ENCODE results near the gene VWC2. TPM values are rescaled to one million over a fixed set of nuclear protein-coding genes. Genes with fewer than 3 reads are reported as not detected.

VWC2 gene
- total RNA-seq, 2 experiments from 2014 or later: not detected

GRCh38 chr7:49774459-49775064 is 1.1 kb downstream of the VWC2 start:
- Mint-ChIP-seq H3K27me3 (peaks cover 51% of the 10 kb centered on the region), H3K36me3 (ENCODE audit: low read depth) (peaks cover 5% of the 10 kb centered on the region), H3K9me3 (no peaks in the 10 kb centered on the region), H3K4me1 (peaks cover 1% of the 10 kb centered on the region), H3K27ac (no peak overlapping the region), H3K4me3 (no peak overlapping the region)
- no peak for DNase-seq
- CTCF ChIA-PET: no interaction called here
- POLR2A ChIA-PET: no interaction called here

DNA sequence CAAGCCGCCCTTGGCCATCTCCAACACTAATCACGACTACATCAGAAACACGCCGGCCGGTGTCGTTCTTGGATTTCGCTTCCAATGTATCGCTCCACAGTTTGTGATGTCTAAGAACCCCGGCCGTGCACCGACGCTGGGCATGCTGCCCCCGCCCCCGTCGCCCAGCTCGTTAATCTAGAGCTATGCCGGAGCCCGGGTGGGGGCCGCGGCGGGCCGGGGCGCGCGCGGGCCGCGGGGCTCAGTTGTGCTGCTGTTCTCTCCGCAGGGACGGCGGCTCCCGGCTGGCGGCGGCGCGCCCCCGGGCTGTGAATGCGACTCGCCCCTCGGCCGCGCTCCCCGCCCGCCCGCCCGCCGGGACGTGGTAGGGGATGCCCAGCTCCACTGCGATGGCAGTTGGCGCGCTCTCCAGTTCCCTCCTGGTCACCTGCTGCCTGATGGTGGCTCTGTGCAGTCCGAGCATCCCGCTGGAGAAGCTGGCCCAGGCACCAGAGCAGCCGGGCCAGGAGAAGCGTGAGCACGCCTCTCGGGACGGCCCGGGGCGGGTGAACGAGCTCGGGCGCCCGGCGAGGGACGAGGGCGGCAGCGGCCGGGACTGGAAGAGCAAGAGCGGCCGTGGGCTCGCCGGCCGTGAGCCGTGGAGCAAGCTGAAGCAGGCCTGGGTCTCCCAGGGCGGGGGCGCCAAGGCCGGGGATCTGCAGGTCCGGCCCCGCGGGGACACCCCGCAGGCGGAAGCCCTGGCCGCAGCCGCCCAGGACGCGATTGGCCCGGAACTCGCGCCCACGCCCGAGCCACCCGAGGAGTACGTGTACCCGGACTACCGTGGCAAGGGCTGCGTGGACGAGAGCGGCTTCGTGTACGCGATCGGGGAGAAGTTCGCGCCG is 1.9 kb downstream of the VWC2 start:
- H3K27ac Mint-ChIP-seq: no peak overlapping the region
- H3K36me3 Mint-ChIP-seq (ENCODE audit: low read depth): peaks cover 5% of the 10 kb centered on the region
- peaks cover 56% of the 10 kb centered on the region for H3K27me3 Mint-ChIP-seq
- H3K4me3 Mint-ChIP-seq: no peak overlapping the region
- no peaks in the 10 kb centered on the region for H3K9me3 Mint-ChIP-seq
- H3K4me1 Mint-ChIP-seq: peaks cover 1% of the 10 kb centered on the region
- no peak for DNase-seq
- ChIA-PET CTCF (no interaction called here), POLR2A (no interaction called here)

DNA sequence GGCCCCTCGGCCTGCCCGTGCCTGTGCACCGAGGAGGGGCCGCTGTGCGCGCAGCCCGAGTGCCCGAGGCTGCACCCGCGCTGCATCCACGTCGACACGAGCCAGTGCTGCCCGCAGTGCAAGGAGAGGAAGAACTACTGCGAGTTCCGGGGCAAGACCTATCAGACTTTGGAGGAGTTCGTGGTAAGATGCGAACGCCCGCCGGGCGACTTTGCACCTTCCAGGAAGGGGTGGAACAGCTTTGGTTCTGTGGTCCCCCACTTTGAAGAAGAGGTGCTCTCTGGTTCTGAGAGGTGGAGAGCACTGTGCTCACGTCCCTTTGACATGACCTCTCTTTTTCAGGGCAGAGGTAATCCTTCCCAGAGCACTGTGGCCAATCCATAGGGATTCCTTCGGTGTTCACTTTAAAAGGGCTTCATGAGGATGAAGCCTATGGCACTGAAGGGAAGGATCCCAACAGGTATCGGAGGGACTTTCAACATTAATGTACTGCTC is 2.6 kb downstream of the VWC2 start:
- Mint-ChIP-seq H3K27ac (no peak overlapping the region), H3K9me3 (no peaks in the 10 kb centered on the region), H3K27me3 (peaks cover 56% of the 10 kb centered on the region), H3K4me1 (peaks cover 1% of the 10 kb centered on the region), H3K36me3 (ENCODE audit: low read depth) (peaks cover 5% of the 10 kb centered on the region), H3K4me3 (no peak overlapping the region)
- CTCF ChIA-PET: no interaction called here
- no peak for DNase-seq
- POLR2A ChIA-PET: no interaction called here

GRCh38 chr7:49776994-49777393 is 3.6 kb downstream of the VWC2 start:
- DNase-seq: no peak
- ChIA-PET CTCF (no interaction called here), POLR2A (no interaction called here)
- no peak overlapping the region for H3K27ac Mint-ChIP-seq
- peaks cover 1% of the 10 kb centered on the region for H3K4me1 Mint-ChIP-seq
- H3K27me3 Mint-ChIP-seq: peaks cover 48% of the 10 kb centered on the region
- no peak overlapping the region for H3K4me3 Mint-ChIP-seq
- H3K36me3 Mint-ChIP-seq (ENCODE audit: low read depth): peaks cover 5% of the 10 kb centered on the region
- no peaks in the 10 kb centered on the region for H3K9me3 Mint-ChIP-seq

GRCh38 chr7:49778731-49779270 is 5.4 kb downstream of the VWC2 start:
- ChIA-PET POLR2A (no interaction called here), CTCF (no interaction called here)
- Mint-ChIP-seq H3K36me3 (ENCODE audit: low read depth) (no peaks in the 10 kb centered on the region), H3K4me1 (no peaks in the 10 kb centered on the region), H3K4me3 (no peak overlapping the region), H3K27me3 (peaks cover 35% of the 10 kb centered on the region), H3K9me3 (no peaks in the 10 kb centered on the region), H3K27ac (no peak overlapping the region)
- DNase-seq: no peak

DNA sequence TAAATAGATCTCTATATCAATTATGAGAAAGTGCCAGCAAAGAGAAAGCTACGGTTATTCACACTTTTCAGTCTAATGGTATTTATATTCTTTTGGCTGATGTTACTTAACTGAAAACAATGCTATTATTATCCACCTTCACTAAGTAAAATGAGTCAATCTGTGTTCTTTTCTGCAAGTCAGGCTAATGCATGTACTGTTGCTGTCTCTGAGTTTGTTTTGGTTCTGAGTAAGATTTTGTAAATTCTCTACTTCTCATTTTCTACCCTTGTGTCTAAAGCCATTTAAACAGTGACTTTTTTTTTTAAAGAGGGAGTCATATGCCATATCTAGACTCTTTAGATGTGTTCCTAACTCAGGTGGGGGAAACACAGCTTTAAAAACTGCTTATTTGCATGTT is 7.5 kb downstream of the VWC2 start:
- ChIA-PET CTCF (no interaction called here), POLR2A (no interaction called here)
- no peak overlapping the region for H3K4me3 Mint-ChIP-seq
- no peaks in the 10 kb centered on the region for H3K4me1 Mint-ChIP-seq
- no peaks in the 10 kb centered on the region for H3K36me3 Mint-ChIP-seq (ENCODE audit: low read depth)
- peaks cover 27% of the 10 kb centered on the region for H3K27me3 Mint-ChIP-seq
- H3K9me3 Mint-ChIP-seq: no peaks in the 10 kb centered on the region
- DNase-seq: no peak
- no peak overlapping the region for H3K27ac Mint-ChIP-seq

DNA sequence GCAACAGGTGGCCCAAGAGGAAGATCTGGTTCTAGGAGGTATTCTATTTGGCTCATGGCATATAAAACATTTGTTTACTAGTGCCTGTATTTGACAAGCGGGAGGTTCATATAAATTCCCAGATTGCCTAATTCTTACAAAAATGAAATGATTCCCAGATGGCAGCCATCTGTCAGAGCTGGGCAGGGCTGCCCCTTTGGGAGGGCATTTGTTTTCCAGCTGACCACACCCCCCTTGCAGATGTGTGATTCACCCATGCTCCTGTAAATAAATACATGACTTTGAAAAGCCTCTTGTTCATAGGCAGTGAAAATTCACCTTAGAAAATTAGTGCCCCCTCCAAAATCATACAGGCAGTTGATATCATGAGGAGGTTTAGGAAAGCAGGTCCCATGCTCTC is 8.6 kb downstream of the VWC2 start:
- H3K27ac Mint-ChIP-seq: no peak overlapping the region
- ChIA-PET POLR2A (no interaction called here), CTCF (no interaction called here)
- no peaks in the 10 kb centered on the region for H3K36me3 Mint-ChIP-seq (ENCODE audit: low read depth)
- H3K4me1 Mint-ChIP-seq: no peaks in the 10 kb centered on the region
- no peak for DNase-seq
- H3K4me3 Mint-ChIP-seq: no peak overlapping the region
- H3K27me3 Mint-ChIP-seq: peaks cover 16% of the 10 kb centered on the region
- no peaks in the 10 kb centered on the region for H3K9me3 Mint-ChIP-seq

GRCh38 chr7:49783446-49783845 is 10.0 kb downstream of the VWC2 start:
- H3K9me3 Mint-ChIP-seq: peaks cover 4% of the 10 kb centered on the region
- H3K27ac Mint-ChIP-seq: no peak overlapping the region
- ChIA-PET CTCF (no interaction called here), POLR2A (no interaction called here)
- no peaks in the 10 kb centered on the region for H3K4me1 Mint-ChIP-seq
- no peak overlapping the region for H3K4me3 Mint-ChIP-seq
- peaks cover 9% of the 10 kb centered on the region for H3K27me3 Mint-ChIP-seq
- no peaks in the 10 kb centered on the region for H3K36me3 Mint-ChIP-seq (ENCODE audit: low read depth)
- no peak for DNase-seq

DNA sequence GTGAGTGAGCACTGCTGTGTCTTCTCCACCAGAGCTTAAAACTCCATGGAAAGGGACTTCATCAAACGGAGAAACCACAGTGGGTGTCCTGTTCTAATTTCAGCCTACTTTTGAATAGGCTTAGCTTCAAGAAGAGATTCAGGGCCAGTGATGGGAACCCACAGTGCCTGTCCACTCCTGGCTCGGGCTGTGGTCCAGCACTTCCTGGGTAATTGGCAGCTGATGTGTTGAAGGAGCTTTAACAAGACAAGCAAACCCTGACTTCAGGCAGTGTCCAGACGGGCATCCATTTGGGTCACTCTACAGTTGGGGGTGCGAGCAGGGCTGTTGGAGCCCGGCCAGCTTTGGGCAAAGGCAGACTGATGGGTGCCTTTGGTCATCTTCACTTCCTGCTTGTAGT is 14.5 kb downstream of the VWC2 start:
- Mint-ChIP-seq H3K4me1 (no peaks in the 10 kb centered on the region), H3K4me3 (no peak overlapping the region), H3K27me3 (no peaks in the 10 kb centered on the region), H3K36me3 (ENCODE audit: low read depth) (no peaks in the 10 kb centered on the region), H3K9me3 (peaks cover 10% of the 10 kb centered on the region), H3K27ac (no peak overlapping the region)
- POLR2A ChIA-PET: no interaction called here
- CTCF ChIA-PET: no interaction called here
- DNase-seq: no peak

DNA sequence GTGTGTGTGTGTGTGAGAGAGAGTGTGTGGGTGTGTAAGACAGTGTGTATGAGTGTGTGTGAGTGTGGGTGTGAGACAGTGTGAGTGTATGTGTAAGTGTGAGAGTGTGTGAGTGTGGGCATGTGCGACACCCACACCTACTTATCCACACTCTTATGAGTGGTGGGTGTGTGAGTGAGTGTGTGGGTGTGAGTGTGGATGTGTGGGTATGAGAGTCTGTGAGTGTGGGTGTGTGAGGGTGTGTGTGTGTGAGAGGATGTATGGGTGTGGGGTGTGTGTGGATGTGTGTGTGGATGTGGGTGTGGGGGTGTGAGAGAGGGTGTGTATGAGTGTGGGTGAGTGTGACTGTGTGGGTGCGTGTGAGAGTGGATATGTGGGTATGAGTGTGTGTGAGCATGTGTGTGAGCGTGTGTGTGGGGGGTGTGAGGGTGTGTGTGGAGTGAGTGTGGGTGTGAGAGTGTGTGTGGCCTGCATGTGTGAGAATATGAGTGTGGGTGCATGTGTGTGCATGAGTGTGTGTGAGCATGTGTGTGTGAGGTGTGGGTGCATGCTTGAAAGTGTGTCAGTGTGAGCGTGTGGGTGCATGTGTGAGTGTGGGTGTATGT is 15.1 kb downstream of the VWC2 start:
- DNase-seq: no peak
- Mint-ChIP-seq H3K4me1 (no peaks in the 10 kb centered on the region), H3K36me3 (ENCODE audit: low read depth) (no peaks in the 10 kb centered on the region), H3K27me3 (no peaks in the 10 kb centered on the region), H3K4me3 (no peak overlapping the region), H3K27ac (no peak overlapping the region), H3K9me3 (peaks cover 10% of the 10 kb centered on the region)
- ChIA-PET POLR2A (no interaction called here), CTCF (no interaction called here)

GRCh38 chr7:49789736-49790135 is 16.3 kb downstream of the VWC2 start:
- H3K27me3 Mint-ChIP-seq: no peaks in the 10 kb centered on the region
- no peak overlapping the region for H3K4me3 Mint-ChIP-seq
- H3K4me1 Mint-ChIP-seq: no peaks in the 10 kb centered on the region
- no peak overlapping the region for H3K27ac Mint-ChIP-seq
- H3K36me3 Mint-ChIP-seq (ENCODE audit: low read depth): no peaks in the 10 kb centered on the region
- ChIA-PET POLR2A (no interaction called here), CTCF (no interaction called here)
- H3K9me3 Mint-ChIP-seq: peaks cover 10% of the 10 kb centered on the region
- no peak for DNase-seq

- POLR2A ChIA-PET: no interaction called here
- Mint-ChIP-seq H3K4me1 (no peaks in the 10 kb centered on the region), H3K4me3 (no peak overlapping the region), H3K36me3 (ENCODE audit: low read depth) (no peaks in the 10 kb centered on the region), H3K27me3 (no peaks in the 10 kb centered on the region), H3K27ac (no peak overlapping the region), H3K9me3 (peaks cover 10% of the 10 kb centered on the region)
- no peak for DNase-seq
- CTCF ChIA-PET: no interaction called here
Measured at GRCh38 chr7:49790209-49790608, 16.8 kb downstream of the VWC2 start.

DNA sequence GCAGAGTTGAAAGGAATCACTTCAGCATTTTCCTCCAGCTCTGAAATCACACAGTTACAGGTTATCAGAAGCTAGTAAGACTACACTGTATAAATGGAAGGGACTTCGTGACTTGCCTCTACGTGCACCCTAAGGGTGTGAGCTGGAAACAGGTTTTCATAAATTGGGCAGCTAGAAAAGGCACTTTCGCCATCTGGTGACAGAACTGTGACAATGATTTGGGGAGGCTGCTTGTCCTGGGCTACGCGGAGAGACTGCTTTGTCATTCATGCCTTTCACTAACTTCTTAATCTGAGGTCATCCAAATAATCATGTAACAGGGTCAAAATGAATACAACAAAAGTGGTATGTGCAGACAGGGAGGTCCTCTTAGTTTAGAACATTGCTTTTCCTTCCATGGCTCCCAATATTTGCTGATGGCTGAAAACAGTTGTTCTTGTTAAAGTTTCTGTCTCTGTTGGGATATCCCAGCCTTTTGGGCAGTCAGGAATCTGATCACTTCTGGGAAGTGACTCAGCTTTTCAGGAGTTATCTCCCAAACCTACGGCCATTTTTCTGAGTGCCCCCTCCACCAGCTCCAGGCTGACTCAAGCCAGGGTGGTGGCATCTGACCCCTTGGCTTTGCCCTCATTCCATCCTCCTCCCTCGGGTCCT is 17.8 kb downstream of the VWC2 start:
- Mint-ChIP-seq H3K27me3 (no peaks in the 10 kb centered on the region), H3K36me3 (ENCODE audit: low read depth) (no peaks in the 10 kb centered on the region), H3K4me3 (no peak overlapping the region), H3K4me1 (no peaks in the 10 kb centered on the region), H3K9me3 (peaks cover 10% of the 10 kb centered on the region), H3K27ac (no peak overlapping the region)
- CTCF ChIA-PET: no interaction called here
- DNase-seq: no peak
- POLR2A ChIA-PET: no interaction called here

Measured in activated CD4-positive, alpha-beta memory T cell treated with anti-CD3 and anti-CD28 coated beads, Interleukin-2, amount 10 ng/mL, durations not matched to agents 7 days and 5 days (primary cell).